HG02970 (cell line): ENCODE measurements around the gene SCAF1.
A peak's percentile ranks its signal among the peaks of the same experiment; 100 is the strongest.

Source experiments
- ATAC-seq: cut with Tn5 transposase; IDR thresholded peaks from one replicate; pipeline ENCODE4 v1.9.1; 2021; ENCODE audit warnings: mild to moderate bottlenecking, moderate library complexity, moderate number of reproducible peaks; ENCODE audit not compliant: unreplicated experiment, low FRiP score

Gene SCAF1, protein sequence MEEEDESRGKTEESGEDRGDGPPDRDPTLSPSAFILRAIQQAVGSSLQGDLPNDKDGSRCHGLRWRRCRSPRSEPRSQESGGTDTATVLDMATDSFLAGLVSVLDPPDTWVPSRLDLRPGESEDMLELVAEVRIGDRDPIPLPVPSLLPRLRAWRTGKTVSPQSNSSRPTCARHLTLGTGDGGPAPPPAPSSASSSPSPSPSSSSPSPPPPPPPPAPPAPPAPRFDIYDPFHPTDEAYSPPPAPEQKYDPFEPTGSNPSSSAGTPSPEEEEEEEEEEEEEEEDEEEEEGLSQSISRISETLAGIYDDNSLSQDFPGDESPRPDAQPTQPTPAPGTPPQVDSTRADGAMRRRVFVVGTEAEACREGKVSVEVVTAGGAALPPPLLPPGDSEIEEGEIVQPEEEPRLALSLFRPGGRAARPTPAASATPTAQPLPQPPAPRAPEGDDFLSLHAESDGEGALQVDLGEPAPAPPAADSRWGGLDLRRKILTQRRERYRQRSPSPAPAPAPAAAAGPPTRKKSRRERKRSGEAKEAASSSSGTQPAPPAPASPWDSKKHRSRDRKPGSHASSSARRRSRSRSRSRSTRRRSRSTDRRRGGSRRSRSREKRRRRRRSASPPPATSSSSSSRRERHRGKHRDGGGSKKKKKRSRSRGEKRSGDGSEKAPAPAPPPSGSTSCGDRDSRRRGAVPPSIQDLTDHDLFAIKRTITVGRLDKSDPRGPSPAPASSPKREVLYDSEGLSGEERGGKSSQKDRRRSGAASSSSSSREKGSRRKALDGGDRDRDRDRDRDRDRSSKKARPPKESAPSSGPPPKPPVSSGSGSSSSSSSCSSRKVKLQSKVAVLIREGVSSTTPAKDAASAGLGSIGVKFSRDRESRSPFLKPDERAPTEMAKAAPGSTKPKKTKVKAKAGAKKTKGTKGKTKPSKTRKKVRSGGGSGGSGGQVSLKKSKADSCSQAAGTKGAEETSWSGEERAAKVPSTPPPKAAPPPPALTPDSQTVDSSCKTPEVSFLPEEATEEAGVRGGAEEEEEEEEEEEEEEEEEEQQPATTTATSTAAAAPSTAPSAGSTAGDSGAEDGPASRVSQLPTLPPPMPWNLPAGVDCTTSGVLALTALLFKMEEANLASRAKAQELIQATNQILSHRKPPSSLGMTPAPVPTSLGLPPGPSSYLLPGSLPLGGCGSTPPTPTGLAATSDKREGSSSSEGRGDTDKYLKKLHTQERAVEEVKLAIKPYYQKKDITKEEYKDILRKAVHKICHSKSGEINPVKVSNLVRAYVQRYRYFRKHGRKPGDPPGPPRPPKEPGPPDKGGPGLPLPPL

GRCh38 chr19:49641688-49642491, at the start of gene SCAF1:
TSS of gene SCAF1 (plus strand) at chr19:49642209. CDS start at chr19:49645027, 2,818 bp downstream.
- ATAC-seq, result peak; percentile 60

GRCh38 chr19:49592486-49593232, 49.4 kb upstream of the SCAF1 start:
- no peak for ATAC-seq

DNA sequence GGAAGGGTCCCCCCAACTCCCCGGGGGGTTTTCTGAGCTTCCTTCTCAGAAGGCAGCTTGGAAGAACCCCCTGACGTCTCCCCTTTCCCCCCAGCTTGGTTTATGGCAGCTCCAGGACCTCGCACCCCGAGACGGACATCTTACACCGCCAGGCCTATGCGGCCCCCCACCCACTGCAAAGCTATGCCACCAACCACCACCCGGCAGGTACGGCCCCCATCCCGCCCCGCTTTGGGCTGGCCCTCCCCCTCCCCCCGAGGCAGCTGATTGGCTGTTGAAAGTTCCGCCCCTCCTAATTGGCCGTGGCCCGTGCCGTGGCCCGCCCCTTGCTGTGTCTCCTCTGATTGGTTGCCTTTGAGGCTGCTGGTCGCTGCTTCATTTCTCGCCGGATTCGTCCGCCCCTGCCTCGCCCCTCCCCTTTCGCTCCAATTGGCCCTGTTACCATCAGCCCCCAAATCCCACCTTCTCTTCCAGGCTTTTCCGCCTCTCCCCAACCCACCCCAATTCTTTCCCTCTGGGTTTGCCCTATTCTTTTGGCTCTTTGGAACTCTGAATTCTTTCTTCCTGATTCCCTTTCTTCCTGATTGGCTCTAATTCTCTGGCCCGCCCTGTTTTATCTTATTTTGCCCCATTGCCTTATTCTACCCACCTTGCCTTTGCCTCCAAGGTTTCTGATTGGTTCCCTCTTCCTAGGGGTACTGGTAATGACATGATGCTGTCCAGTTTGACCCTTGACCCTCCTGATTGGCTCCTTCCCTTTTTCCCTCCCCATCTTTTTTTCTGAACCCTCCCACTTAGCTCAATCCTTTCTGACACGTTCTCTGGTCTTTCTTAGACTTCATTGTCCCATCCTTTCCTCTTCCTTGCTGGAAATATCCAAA, 48.5 kb upstream of the SCAF1 start:
- peak; percentile 46 for ATAC-seq

DNA sequence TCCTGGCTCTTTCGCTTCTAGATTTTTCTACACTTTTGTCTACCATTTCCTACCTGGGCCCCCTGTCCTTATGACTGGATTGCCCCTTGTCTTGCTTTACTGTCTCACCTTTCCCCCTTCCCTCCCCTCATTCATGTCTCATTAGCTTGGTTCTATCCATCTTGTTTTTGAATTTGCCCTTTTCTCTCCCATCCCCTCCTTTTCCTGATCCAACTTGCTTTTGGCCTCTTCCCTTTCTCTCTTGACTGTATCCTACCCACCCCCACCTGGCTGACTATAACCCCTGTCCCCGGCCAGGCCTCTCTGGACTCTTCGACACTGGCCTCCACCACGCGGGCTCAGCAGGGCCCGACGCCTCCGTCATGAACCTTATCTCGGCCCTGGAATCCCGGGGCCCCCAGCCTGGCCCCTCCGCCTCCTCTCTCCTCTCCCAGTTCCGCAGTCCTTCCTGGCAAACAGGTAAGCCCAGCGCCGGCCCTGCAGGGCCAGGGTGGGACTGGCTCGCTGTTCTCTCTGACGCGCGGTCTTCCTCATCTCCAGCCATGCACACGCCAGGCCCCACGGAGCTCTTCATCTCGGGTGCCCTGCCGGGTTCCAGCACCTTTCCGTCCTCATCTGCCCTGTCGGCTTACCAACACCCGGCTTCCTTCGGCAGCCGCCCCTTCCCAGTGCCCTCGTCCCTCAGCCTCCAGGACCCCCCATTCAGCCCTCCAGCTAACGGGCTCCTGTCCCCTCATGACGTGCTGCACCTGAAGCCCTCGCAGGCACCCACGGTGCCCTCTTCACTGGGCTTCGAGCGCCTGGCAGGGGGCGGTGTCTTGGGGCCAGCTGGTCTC, 47.6 kb upstream of the SCAF1 start:
- ATAC-seq, result no peak

- ATAC-seq, result no peak
Measured at GRCh38 chr19:49594993-49595818, 46.8 kb upstream of the SCAF1 start.

- ATAC-seq, result no peak
Measured at GRCh38 chr19:49595819-49596404, 46.1 kb upstream of the SCAF1 start.

GRCh38 chr19:49596407-49596806, 45.6 kb upstream of the SCAF1 start:
- ATAC-seq, result no peak

DNA sequence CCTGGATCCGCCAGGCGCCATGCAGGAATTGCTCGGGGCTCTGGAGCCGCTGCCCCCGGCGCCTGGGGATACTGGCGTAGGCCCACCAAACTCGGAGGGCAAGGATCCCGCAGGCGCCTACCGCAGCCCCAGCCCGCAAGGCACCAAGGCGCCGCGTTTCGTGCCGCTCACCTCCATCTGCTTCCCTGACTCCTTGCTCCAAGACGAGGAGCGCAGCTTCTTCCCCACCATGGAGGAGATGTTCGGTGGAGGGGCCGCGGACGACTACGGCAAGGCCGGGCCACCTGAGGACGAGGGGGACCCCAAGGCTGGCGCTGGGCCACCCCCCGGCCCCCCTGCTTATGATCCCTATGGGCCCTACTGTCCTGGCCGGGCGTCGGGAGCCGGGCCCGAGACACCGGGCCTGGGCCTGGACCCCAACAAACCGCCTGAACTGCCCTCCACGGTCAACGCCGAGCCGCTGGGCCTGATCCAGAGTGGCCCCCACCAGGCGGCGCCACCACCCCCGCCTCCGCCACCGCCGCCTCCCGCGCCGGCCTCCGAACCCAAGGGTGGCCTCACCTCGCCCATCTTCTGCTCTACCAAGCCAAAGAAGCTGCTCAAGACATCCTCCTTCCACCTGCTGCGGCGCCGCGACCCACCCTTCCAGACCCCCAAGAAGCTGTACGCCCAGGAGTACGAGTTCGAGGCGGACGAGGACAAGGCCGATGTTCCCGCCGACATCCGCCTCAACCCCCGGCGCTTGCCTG, 44.9 kb upstream of the SCAF1 start:
- no peak for ATAC-seq

DNA sequence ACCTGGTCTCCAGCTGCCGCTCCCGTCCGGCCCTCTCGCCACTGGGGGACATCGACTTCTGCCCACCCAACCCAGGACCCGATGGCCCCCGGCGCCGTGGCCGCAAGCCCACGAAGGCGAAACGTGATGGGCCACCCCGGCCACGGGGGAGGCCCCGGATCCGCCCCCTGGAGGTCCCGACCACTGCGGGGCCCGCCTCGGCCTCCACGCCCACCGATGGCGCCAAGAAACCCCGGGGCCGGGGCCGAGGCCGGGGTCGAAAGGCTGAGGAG, 44.4 kb upstream of the SCAF1 start:
- no peak for ATAC-seq

DNA sequence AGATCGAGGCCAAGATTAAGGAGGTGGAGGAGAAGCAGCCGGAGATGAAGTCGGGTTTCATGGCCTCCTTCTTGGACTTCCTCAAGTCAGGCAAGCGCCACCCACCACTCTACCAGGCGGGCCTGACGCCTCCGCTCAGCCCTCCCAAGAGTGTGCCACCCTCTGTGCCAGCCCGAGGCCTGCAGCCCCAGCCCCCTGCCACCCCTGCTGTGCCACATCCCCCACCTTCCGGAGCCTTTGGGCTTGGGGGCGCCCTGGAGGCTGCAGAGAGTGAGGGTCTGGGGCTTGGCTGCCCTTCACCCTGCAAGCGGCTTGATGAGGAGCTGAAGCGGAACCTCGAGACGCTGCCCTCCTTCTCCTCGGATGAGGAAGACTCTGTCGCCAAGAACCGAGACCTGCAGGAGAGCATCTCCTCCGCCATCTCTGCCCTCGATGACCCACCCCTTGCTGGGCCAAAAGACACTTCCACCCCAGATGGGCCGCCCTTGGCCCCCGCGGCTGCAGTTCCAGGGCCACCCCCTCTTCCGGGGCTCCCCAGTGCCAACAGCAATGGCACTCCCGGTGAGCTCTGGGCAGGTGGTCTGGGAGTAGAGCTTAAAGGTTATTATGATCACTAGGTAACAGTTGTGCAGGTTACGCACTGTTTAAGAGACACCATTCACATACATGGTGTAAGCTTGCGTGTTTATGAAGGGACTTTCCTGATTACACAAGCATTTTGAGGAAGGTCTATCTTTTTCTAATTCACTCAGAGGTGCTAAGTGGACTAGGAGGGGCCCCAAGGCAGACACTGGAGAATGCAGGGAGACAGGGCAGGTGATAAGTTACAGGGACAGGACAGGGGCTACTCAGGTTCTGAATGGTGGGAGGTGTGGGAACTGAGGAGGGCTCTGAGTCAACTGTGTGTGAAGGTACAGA, 42.4 kb upstream of the SCAF1 start:
- no peak for ATAC-seq

- ATAC-seq, result no peak
Measured at GRCh38 chr19:49601482-49602038, 40.4 kb upstream of the SCAF1 start.

- ATAC-seq, result no peak
Measured at GRCh38 chr19:49602806-49603205, 39.2 kb upstream of the SCAF1 start.

- ATAC-seq, result no peak
Measured at GRCh38 chr19:49605605-49606004, 36.4 kb upstream of the SCAF1 start.

DNA sequence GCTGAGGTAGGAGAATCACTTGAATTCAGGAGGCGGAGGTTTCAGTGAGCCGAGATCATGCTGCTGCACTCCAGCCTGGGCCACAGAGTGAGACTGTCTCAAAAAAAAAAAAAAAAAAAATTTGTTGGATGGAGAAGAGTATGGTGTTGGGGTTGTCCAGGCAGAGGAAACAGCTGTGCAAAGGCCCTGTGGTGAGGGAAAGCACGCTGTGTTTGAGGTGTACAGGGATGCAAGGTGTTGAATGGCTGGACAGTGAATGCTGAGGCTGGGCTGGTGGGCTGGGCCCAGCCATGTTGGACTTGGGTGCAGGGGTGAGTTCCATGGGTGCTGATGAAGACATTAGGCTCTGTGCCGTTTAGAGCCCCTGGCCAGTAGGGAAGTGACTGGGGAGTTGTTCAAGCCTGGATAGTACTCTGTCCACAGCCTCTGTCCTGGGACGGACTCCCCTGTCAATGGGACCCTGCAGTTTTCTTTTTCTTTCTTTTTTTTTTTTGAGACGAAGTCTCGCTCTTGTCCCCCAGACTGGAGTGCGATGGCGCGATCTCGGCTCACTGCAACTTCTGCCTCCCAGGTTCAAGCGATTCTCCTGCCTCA, 32.4 kb upstream of the SCAF1 start:
- no peak for ATAC-seq
